Cardiac muscle cell (in vitro differentiated cells and primary cell): Measurements from ENCODE around the gene TMEM164. TPM values are rescaled to one million over a fixed set of nuclear protein-coding genes. Genes with fewer than 3 reads are reported as not detected.
A peak's percentile ranks its signal among the peaks of the same experiment; 100 is the strongest.

ENCODE experiments used
- DNase-seq, 2 donors: peaks; one replicate each; pipeline versions ENCODE4 v3.0.0 to v3.0.0-alpha.2; 2010 to 2017; ENCODE audit warnings: low read depth in 1 of 2, low spot score in 1 of 2
- H3K27ac ChIP-seq: fragments of 200-600 bp; sonication (generic); 2 replicates; pipeline ENCODE4 v1.5.1; 2016
- H3K27me3 ChIP-seq: fragments of 200-600 bp; sonication (generic); 2 replicates; pipeline ENCODE4 v1.6.0; 2016; ENCODE audit warnings: control low read depth
- H3K36me3 ChIP-seq: fragments of 200-600 bp; sonication (generic); 2 replicates; pipeline ENCODE4 v1.5.1; 2016; ENCODE audit warnings: control low read depth
- H3K4me1 ChIP-seq: fragments of 200-600 bp; sonication (generic); 2 replicates; pipeline ENCODE4 v1.8.1; 2017; ENCODE audit warnings: low read depth, mild to moderate bottlenecking, mixed run types
- H3K4me3 ChIP-seq: fragments of 200-600 bp; sonication (generic); 2 replicates; pipeline ENCODE4 v1.5.1; 2016; ENCODE audit warnings: mild to moderate bottlenecking
- H3K9me3 ChIP-seq: fragments of 200-600 bp; sonication (generic); 2 replicates; pipeline ENCODE4 v1.5.1; 2017; ENCODE audit warnings: low read depth, mild to moderate bottlenecking, control low read depth
- polyA plus RNA-seq: library from polyadenylated mRNA; unstranded; fragments of >200 nt; fragmentation: Nextera tagmentation; extraction: Ambion mirVana; gene quantifications from 2 replicates; pipeline ENCODE4 v1.2.1, GENCODE V29; 2016
- total RNA-seq: library from RNA; depleted of rRNA; stranded (reverse); fragments of >200 nt; gene quantifications from 2 replicates; pipeline ENCODE4 v1.2.3, GENCODE V29; 2016
- TF ChIP-seq, protein P1 (sequence below): IDR thresholded peaks from 2 replicates; pipeline ENCODE4 v1.5.1; 2012; ENCODE audit warnings: low read depth, mild to moderate bottlenecking, low read length

The TMEM164 gene
- total and polyA plus RNA-seq, 2 experiments from 2014 or later: 6.8 to 70.3 TPM

GRCh38 chrX:110086162-110086915 lies 83.4 kb downstream of the TMEM164 start:
- TF ChIP-seq, protein P1, sequence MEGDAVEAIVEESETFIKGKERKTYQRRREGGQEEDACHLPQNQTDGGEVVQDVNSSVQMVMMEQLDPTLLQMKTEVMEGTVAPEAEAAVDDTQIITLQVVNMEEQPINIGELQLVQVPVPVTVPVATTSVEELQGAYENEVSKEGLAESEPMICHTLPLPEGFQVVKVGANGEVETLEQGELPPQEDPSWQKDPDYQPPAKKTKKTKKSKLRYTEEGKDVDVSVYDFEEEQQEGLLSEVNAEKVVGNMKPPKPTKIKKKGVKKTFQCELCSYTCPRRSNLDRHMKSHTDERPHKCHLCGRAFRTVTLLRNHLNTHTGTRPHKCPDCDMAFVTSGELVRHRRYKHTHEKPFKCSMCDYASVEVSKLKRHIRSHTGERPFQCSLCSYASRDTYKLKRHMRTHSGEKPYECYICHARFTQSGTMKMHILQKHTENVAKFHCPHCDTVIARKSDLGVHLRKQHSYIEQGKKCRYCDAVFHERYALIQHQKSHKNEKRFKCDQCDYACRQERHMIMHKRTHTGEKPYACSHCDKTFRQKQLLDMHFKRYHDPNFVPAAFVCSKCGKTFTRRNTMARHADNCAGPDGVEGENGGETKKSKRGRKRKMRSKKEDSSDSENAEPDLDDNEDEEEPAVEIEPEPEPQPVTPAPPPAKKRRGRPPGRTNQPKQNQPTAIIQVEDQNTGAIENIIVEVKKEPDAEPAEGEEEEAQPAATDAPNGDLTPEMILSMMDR: no peak
- no peaks in the 10 kb centered on the region for H3K27me3 ChIP-seq
- no peaks in the 10 kb centered on the region for H3K4me1 ChIP-seq
- no peaks in the 10 kb centered on the region for H3K36me3 ChIP-seq
- H3K9me3 ChIP-seq: no peaks in the 10 kb centered on the region
- no peak overlapping the region for H3K27ac ChIP-seq
- no peak for DNase-seq
- no peak overlapping the region for H3K4me3 ChIP-seq

DNA sequence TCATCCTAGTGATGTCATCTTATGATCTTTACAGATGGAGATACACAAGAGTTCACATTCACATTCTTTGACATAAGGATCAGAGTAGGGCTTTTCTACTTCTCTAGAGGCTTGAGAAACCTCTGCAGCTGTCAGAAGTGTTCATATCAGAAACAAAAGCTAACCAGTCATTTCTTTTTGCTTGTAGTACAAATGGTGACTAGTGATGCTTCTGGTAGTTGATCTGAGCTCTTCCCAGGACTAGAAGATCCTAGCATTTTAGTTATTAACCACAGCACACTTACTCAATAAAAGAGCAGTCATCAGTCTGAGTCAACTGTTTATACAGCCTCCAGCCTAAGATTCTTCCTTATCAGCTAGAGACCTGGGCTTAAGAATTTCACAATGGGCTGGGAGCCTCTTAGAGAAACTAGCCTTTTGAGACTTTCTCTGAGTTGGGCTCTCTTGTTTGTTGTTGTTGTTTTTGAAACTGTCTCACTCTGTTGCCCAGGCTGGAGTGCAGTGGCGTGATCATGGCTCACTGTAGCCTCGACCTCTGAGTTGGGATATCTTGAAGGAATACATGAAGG lies 84.1 kb downstream of the TMEM164 start:
- no peak overlapping the region for H3K4me3 ChIP-seq
- H3K27me3 ChIP-seq: no peaks in the 10 kb centered on the region
- TF ChIP-seq, protein P1: no peak
- no peaks in the 10 kb centered on the region for H3K36me3 ChIP-seq
- H3K4me1 ChIP-seq: no peaks in the 10 kb centered on the region
- H3K9me3 ChIP-seq: no peaks in the 10 kb centered on the region
- DNase-seq: peak in 1 of 2 donors; percentile 90
- H3K27ac ChIP-seq: no peak overlapping the region

GRCh38 chrX:110087485-110088356 lies 84.8 kb downstream of the TMEM164 start:
- H3K27me3 ChIP-seq: no peaks in the 10 kb centered on the region
- H3K4me1 ChIP-seq: no peaks in the 10 kb centered on the region
- TF ChIP-seq, protein P1: no peak
- H3K27ac ChIP-seq: no peak overlapping the region
- no peak overlapping the region for H3K4me3 ChIP-seq
- no peaks in the 10 kb centered on the region for H3K36me3 ChIP-seq
- peak in 1 of 2 donors; percentile 88 for DNase-seq
- H3K9me3 ChIP-seq: no peaks in the 10 kb centered on the region

DNA sequence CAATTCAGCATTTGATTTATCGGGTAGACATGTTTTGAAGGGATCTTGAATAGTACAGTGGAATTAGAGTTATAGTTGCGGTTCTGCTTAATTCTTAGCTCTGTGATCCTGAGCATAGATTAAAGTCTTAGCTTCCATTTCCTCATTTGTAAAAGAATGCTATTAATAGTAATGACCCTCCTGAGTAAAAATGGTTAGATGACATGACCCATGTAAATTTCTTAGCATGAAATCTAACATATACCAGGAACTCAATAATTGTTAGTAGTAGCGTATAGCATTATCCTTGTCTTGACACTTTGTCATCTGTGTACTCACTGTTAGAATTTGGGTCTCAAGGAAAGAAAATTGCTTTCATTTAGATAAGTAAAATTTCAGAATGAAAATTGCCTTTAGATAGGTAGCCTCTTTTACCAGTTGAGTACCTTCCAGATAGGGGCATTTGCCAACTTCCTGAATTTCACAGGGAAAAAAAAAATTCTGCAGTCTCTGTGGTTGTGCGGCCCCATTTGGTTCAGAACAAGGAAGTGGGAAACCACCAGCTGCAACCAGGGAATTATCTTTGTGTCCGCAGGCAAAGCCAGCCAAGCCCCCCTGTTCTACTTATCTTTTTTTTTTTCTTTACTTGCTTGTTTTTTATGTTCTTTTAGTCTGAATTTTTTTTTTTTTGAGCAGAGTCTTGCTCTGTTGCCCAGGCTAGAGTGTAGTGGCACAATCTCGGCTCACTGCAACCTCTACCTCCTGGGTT lies 86.9 kb downstream of the TMEM164 start:
- H3K4me3 ChIP-seq: no peak overlapping the region
- peak in 1 of 2 donors; percentile 62 for DNase-seq
- H3K4me1 ChIP-seq: no peaks in the 10 kb centered on the region
- no peak overlapping the region for H3K27ac ChIP-seq
- H3K27me3 ChIP-seq: no peaks in the 10 kb centered on the region
- H3K9me3 ChIP-seq: no peaks in the 10 kb centered on the region
- TF ChIP-seq, protein P1: no peak
- no peaks in the 10 kb centered on the region for H3K36me3 ChIP-seq

DNA sequence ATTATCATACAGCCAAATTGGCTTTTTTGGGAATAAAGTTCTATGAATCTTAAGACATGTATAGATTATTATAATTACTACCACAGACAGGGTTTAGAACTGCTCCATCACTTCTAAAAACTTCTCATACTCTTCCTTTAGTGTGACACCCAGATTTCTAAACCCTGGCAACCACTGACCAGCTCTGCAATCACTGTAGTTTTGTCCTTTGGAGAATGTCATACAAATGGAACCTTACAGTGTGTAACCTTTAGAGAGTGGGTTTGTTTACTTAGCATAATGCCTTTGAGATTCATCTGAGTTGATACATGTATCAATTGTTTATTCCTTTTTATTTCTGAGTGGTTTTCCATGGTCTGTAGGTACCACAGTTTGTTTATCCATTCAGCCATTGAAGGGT lies 95.0 kb downstream of the TMEM164 start:
- DNase-seq: no peak
- Histone ChIP-seq H3K9me3 (no peaks in the 10 kb centered on the region), H3K27me3 (no peaks in the 10 kb centered on the region), H3K4me1 (no peaks in the 10 kb centered on the region), H3K27ac (no peak overlapping the region), H3K4me3 (no peak overlapping the region), H3K36me3 (no peaks in the 10 kb centered on the region)
- TF ChIP-seq, protein P1: no peak
